Esophagus squamous epithelium (tissue), 5 donors: ENCODE results near the gene SVOPL. TPM values are rescaled to one million over a fixed set of nuclear protein-coding genes. Genes with fewer than 3 reads are reported as not detected.

Source experiments
- DNase-seq: peaks from one replicate; lab custom pipeline; 2025; lab: John Stamatoyannopoulos, UW
- H3K27ac ChIP-seq, 4 donors: fragments of 200-600 bp; sonication (generic); one replicate each; pipeline ENCODE4 v1.5.1; 2016 to 2019; ENCODE audit warnings: mild to moderate bottlenecking in 1 of 4
- H3K27me3 ChIP-seq, 4 donors: fragments of 200-600 bp; sonication (generic); 1 replicate in 3 of 4; 2 replicates in 1 of 4; pipeline versions ENCODE4 v1.5.1 to v1.6.0; 2017 to 2021; ENCODE audit warnings: antibody characterized with exemption in 1 of 4
- H3K36me3 ChIP-seq, 3 donors: fragments of 200-600 bp; sonication (generic); one replicate each; pipeline ENCODE4 v1.5.1; 2016 to 2019
- H3K4me1 ChIP-seq, 3 donors: fragments of 200-600 bp; sonication (generic); one replicate each; pipeline ENCODE4 v1.5.1; 2017 to 2019
- H3K4me3 ChIP-seq, 4 donors: fragments of 200-600 bp; sonication (generic); 1 replicate in 3 of 4; 2 replicates in 1 of 4; pipeline ENCODE4 v1.5.1; 2016 to 2019; ENCODE audit warnings: mild to moderate bottlenecking in 2 of 4, moderate library complexity in 1 of 4
- H3K9me3 ChIP-seq, 3 donors: fragments of 200-600 bp; sonication (generic); one replicate each; pipeline ENCODE4 v1.5.1; 2016 to 2019
- CTCF ChIP-seq, 6 experiments: fragments of 450-650 bp in 4 of 6; fragments of 200-600 bp in 2 of 6; sonication (generic) in 2 of 6; IDR thresholded peaks; one replicate each; pipeline ENCODE4 v1.5.1; 2016 to 2019; ENCODE audit warnings: antibody characterized with exemption in 6 of 6, mild to moderate bottlenecking in 4 of 6, moderate library complexity in 4 of 6
- POLR2A ChIP-seq, 4 donors: fragments of 450-650 bp; IDR thresholded peaks; one replicate each; pipeline ENCODE4 v1.6.1; 2017; ENCODE audit warnings: antibody characterized with exemption in 4 of 4, mild to moderate bottlenecking in 4 of 4, moderate library complexity in 3 of 4
- WGBS, 2 donors: methylation state at CpG; one replicate each; pipeline ENCODE4 v1.1.5; 2018; 5-methylcytosine and 5-hydroxymethylcytosine counted together
- intact Hi-C: fragments of 100-400 bp; cut with DNase I; formaldehyde crosslinking; loops from one replicate; pipeline ENCODE4 v1.15.0; 2022
- total RNA-seq, 4 donors: library from RNA; depleted of rRNA; stranded (reverse); fragments of >200 nt; gene quantifications; one replicate each; pipeline ENCODE4 v1.1.0, GENCODE V29; 2016
- donor health status: DM: yes; HTN: yes; CAD: no.

The SVOPL gene
- total RNA-seq, 4 donors from 2014 or later, result 0.18 TPM; not detected in 3

GRCh38 chr7:138607216-138608126 is 93.7 kb downstream of the SVOPL start:
- Histone ChIP-seq H3K27ac (no peak overlapping the region), H3K27me3 (no peaks in the 10 kb centered on the region), H3K9me3 (no peaks in the 10 kb centered on the region), H3K4me1 (no peaks in the 10 kb centered on the region), H3K36me3 (no peaks in the 10 kb centered on the region), H3K4me3 (no peak overlapping the region)
- intact Hi-C loops, result no loop called here
- no peak for DNase-seq
- no peak for TF ChIP-seq POLR2A (IDR thresholded peaks at IDR 0.05)
- TF ChIP-seq CTCF (IDR thresholded peaks at IDR 0.05), result no peak
- 70 to 74% methylated on average over 11 of the region's 11 CpGs for WGBS, 2 donors

GRCh38 chr7:138606236-138606635 is 94.9 kb downstream of the SVOPL start:
- no peak for DNase-seq
- Histone ChIP-seq H3K27ac (no peak overlapping the region), H3K36me3 (no peaks in the 10 kb centered on the region), H3K27me3 (no peaks in the 10 kb centered on the region), H3K4me3 (no peak overlapping the region), H3K9me3 (no peaks in the 10 kb centered on the region), H3K4me1 (no peaks in the 10 kb centered on the region)
- TF ChIP-seq CTCF (IDR thresholded peaks at IDR 0.05) (no peak), POLR2A (IDR thresholded peaks at IDR 0.05) (no peak)
- 82 to 91% methylated on average over 3 of the region's 3 CpGs for WGBS, 2 donors
- intact Hi-C loops, result no loop called here

GRCh38 chr7:138603549-138604318 is 97.4 kb downstream of the SVOPL start:
- no peaks in the 10 kb centered on the region for H3K36me3 ChIP-seq
- TF ChIP-seq POLR2A (IDR thresholded peaks at IDR 0.05) (no peak), CTCF (IDR thresholded peaks at IDR 0.05) (no peak)
- 85% methylated on average over 5 to 8 of the region's 8 CpGs for WGBS, 2 donors
- intact Hi-C loops, result no loop called here
- no peak overlapping the region for H3K4me3 ChIP-seq
- no peaks in the 10 kb centered on the region for H3K4me1 ChIP-seq
- no peaks in the 10 kb centered on the region for H3K9me3 ChIP-seq
- no peak for DNase-seq
- H3K27me3 ChIP-seq, result no peaks in the 10 kb centered on the region
- no peak overlapping the region for H3K27ac ChIP-seq

GRCh38 chr7:138602451-138602850 is 98.7 kb downstream of the SVOPL start:
- TF ChIP-seq CTCF (IDR thresholded peaks at IDR 0.05) (no peak), POLR2A (IDR thresholded peaks at IDR 0.05) (no peak)
- intact Hi-C loops, result no loop called here
- Histone ChIP-seq H3K9me3 (no peaks in the 10 kb centered on the region), H3K4me3 (no peak overlapping the region), H3K4me1 (no peaks in the 10 kb centered on the region), H3K27me3 (peaks cover 0 to 5% (median 0%) of the 10 kb centered on the region in 4 donors), H3K27ac (no peak overlapping the region), H3K36me3 (no peaks in the 10 kb centered on the region)
- WGBS, 2 donors, result 50 to 64% methylated on average over 1 of the region's 1 CpG
- DNase-seq, result no peak

GRCh38 chr7:138595454-138595853 is 105.7 kb downstream of the SVOPL start:
- no peak for TF ChIP-seq CTCF (IDR thresholded peaks at IDR 0.05)
- TF ChIP-seq POLR2A (IDR thresholded peaks at IDR 0.05), result no peak
- DNase-seq, result no peak
- H3K9me3 ChIP-seq, result no peaks in the 10 kb centered on the region
- H3K36me3 ChIP-seq, result no peaks in the 10 kb centered on the region
- peaks cover 0 to 5% (median 0%) of the 10 kb centered on the region in 3 donors for H3K4me1 ChIP-seq
- H3K27me3 ChIP-seq, result peaks cover 0 to 5% (median 0%) of the 10 kb centered on the region in 4 donors
- H3K4me3 ChIP-seq, result no peak overlapping the region
- WGBS, 2 donors, result 30 to 42% methylated on average over 2 of the region's 2 CpGs
- peak overlapping the region in 2 of 4 donors; percentile 9 to 55 for H3K27ac ChIP-seq
- intact Hi-C loops, result no loop called here
